SK-N-SH treated with all-trans-retinoic acid at 6 μM for 48 hours (cell line): ENCODE measurements around the gene SLC25A42.

ENCODE experiments used
- ATAC-seq: fragments of 200-7000 bp; cut with Tn5 transposase; 3 replicates; pipeline ENCODE4 v1.9.1; 2020; ENCODE audit warnings: mild to moderate bottlenecking, moderate library complexity
- ARNTL ChIP-seq: fragments of 450-650 bp; formaldehyde crosslinking; IDR thresholded peaks from 2 replicates; pipeline ENCODE4 v1.5.0; 2020; ENCODE audit warnings: low read depth, mild to moderate bottlenecking, moderate library complexity, borderline replicate concordance
- BACH2 ChIP-seq: fragments of 250-450 bp; sonication (Bioruptor Pico); IDR thresholded peaks from 2 replicates; pipeline ENCODE4 v1.9.0; 2021; ENCODE audit warnings: mild to moderate bottlenecking, borderline replicate concordance
- CSDC2 ChIP-seq: fragments of 250-450 bp; sonication (Bioruptor Pico); IDR thresholded peaks from 2 replicates; pipeline ENCODE4 v1.5.0; 2020; ENCODE audit warnings: mild to moderate bottlenecking, moderate library complexity
- GLIS3 ChIP-seq: fragments of 250-450 bp; sonication (Bioruptor Pico); IDR thresholded peaks from 2 replicates; pipeline ENCODE4 v1.5.0; 2020; ENCODE audit warnings: mild to moderate bottlenecking, moderate library complexity
- ISL1 ChIP-seq: fragments of 250-450 bp; sonication (Bioruptor Pico); IDR thresholded peaks from 2 replicates; pipeline ENCODE4 v2.1.2; 2022; ENCODE audit warnings: mild to moderate bottlenecking, moderate library complexity
- OSR1 ChIP-seq: fragments of 250-450 bp; sonication (Bioruptor Pico); IDR thresholded peaks from 2 replicates; pipeline ENCODE4 v1.8.0; 2022; ENCODE audit warnings: moderate library complexity, mild to moderate bottlenecking, inconsistent platforms
- PPARA ChIP-seq: fragments of 250-450 bp; sonication (Bioruptor Pico); IDR thresholded peaks from 2 replicates; pipeline ENCODE4 v1.5.0; 2020; ENCODE audit warnings: mild to moderate bottlenecking, borderline replicate concordance
- RARB ChIP-seq: fragments of 250-450 bp; sonication (Bioruptor Pico); IDR thresholded peaks from 2 replicates; pipeline ENCODE4 v1.8.0; 2021; ENCODE audit warnings: mild to moderate bottlenecking, moderate library complexity
- TCF4 ChIP-seq: fragments of 250-450 bp; sonication (Bioruptor Pico); IDR thresholded peaks from 2 replicates; pipeline ENCODE4 v1.8.0; 2021; ENCODE audit warnings: mild to moderate bottlenecking, moderate library complexity, borderline replicate concordance
- TOX ChIP-seq: fragments of 250-450 bp; sonication (Bioruptor Pico); IDR thresholded peaks from 2 replicates; pipeline ENCODE4 v1.8.0; 2021; ENCODE audit warnings: mild to moderate bottlenecking, moderate library complexity, borderline replicate concordance
- TSHZ2 ChIP-seq: fragments of 250-450 bp; sonication (Bioruptor Pico); IDR thresholded peaks from 2 replicates; pipeline ENCODE4 v1.5.0; 2020; ENCODE audit warnings: mild to moderate bottlenecking, moderate library complexity
- ZFP3 ChIP-seq: fragments of 250-450 bp; sonication (Bioruptor Pico); IDR thresholded peaks from 2 replicates; pipeline ENCODE4 v1.5.0; 2020; ENCODE audit warnings: mild to moderate bottlenecking, moderate library complexity
- ZFP30 ChIP-seq: fragments of 450-650 bp; formaldehyde crosslinking; IDR thresholded peaks from 2 replicates; pipeline ENCODE4 v1.5.0; 2022; ENCODE audit warnings: mild to moderate bottlenecking, moderate library complexity
- ZNF565 ChIP-seq: fragments of 450-650 bp; formaldehyde crosslinking; conservative IDR thresholded peaks from 2 replicates; pipeline ENCODE4 v1.5.0; 2020; ENCODE audit warnings: low read depth, mild to moderate bottlenecking, moderate library complexity
- ZNF70 ChIP-seq: fragments of 450-650 bp; formaldehyde crosslinking; IDR thresholded peaks from 2 replicates; pipeline ENCODE4 v1.5.0; 2020; ENCODE audit warnings: mild to moderate bottlenecking, moderate library complexity
- ZNF8 ChIP-seq: fragments of 450-650 bp; formaldehyde crosslinking; IDR thresholded peaks from 2 replicates; pipeline ENCODE4 v1.5.0; 2020; ENCODE audit warnings: mild to moderate bottlenecking, moderate library complexity
- TF ChIP-seq, protein P1 (sequence below): fragments of 250-450 bp; sonication (Bioruptor Pico); IDR thresholded peaks from 2 replicates; pipeline ENCODE4 v1.8.0; 2021; ENCODE audit warnings: low read depth, mild to moderate bottlenecking, moderate library complexity, borderline replicate concordance
- TF ChIP-seq, protein P2 (sequence below): fragments of 250-450 bp; sonication (Bioruptor Pico); IDR thresholded peaks from 2 replicates; pipeline ENCODE4 v1.5.1; 2020; ENCODE audit warnings: low read depth, mild to moderate bottlenecking, moderate library complexity

SLC25A42 gene

GRCh38 chr19:19078801-19079200 lies 15.0 kb downstream of the SLC25A42 start (continued):
- TF ChIP-seq, protein P1, sequence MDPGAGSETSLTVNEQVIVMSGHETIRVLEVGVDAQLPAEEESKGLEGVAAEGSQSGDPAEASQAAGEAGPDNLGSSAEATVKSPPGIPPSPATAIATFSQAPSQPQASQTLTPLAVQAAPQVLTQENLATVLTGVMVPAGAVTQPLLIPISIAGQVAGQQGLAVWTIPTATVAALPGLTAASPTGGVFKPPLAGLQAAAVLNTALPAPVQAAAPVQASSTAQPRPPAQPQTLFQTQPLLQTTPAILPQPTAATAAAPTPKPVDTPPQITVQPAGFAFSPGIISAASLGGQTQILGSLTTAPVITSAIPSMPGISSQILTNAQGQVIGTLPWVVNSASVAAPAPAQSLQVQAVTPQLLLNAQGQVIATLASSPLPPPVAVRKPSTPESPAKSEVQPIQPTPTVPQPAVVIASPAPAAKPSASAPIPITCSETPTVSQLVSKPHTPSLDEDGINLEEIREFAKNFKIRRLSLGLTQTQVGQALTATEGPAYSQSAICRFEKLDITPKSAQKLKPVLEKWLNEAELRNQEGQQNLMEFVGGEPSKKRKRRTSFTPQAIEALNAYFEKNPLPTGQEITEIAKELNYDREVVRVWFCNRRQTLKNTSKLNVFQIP = no peak
- TF ChIP-seq ZFP3 (CRISPR knock-in tag) = no peak
- TF ChIP-seq OSR1 (CRISPR knock-in tag) = no peak
- TF ChIP-seq TSHZ2 (CRISPR knock-in tag) = no peak
- no peak for TF ChIP-seq TCF4 (CRISPR knock-in tag)
- TF ChIP-seq, protein P2, sequence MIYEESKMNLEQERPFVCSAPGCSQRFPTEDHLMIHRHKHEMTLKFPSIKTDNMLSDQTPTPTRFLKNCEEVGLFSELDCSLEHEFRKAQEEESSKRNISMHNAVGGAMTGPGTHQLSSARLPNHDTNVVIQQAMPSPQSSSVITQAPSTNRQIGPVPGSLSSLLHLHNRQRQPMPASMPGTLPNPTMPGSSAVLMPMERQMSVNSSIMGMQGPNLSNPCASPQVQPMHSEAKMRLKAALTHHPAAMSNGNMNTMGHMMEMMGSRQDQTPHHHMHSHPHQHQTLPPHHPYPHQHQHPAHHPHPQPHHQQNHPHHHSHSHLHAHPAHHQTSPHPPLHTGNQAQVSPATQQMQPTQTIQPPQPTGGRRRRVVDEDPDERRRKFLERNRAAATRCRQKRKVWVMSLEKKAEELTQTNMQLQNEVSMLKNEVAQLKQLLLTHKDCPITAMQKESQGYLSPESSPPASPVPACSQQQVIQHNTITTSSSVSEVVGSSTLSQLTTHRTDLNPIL (CRISPR knock-in tag) = no peak
- TF ChIP-seq ZFP30 (CRISPR knock-in tag) = no peak

DNA sequence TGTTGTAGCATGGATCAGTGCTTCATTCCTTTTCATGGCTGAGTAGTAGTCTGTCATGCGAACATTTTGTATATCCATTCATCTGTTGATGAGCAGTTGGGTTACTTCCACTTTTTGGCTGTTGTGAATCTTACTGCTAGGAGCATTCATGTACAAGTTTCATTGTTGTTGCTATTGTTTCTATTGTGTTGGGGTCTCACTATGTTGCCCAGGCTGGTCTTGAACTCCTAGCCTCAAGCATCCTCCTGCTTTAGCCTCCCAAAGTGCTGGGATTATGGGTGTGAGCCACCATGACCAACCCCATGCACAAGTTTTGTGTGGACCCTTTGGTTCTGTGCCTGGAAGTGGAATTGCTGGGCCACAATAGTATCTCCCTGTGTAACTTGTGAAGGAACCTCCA lies 15.8 kb downstream of the SLC25A42 start:
- TF ChIP-seq OSR1 (CRISPR knock-in tag) = no peak
- no peak for TF ChIP-seq ARNTL (CRISPR knock-in tag)
- no peak for TF ChIP-seq TOX (CRISPR knock-in tag)
- TF ChIP-seq, protein P1 = no peak
- TF ChIP-seq, all 23 proteins: peak for 0
- no peak for ATAC-seq

DNA sequence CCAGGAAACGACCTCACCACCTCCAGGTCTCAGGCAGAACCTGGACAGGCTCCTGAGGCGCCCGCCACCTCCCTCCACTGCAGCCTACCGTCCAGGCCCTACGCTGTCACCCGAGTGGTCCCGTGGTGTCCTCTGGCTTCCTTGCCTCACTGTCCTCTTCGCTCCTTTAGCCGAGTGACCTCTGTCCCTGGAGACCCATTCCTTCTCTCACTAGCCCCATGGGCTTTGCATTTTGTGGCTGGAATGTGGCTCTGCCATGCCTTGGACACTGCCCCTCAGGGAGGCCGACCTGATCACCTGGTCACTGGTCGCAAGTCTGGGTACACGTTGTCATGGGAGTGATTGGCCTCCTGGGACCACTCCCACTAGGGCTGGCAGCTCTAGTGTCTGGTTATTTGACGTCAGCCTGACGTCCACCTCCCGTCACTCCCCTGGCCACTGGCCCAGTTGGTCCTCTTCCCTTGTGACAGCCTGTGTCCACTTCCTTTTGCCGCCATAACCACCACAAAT lies 17.9 kb downstream of the SLC25A42 start:
- no peak for TF ChIP-seq TSHZ2 (CRISPR knock-in tag)
- no peak for TF ChIP-seq BACH2 (CRISPR knock-in tag)
- TF ChIP-seq TOX (CRISPR knock-in tag) = no peak
- TF ChIP-seq ZNF8 (CRISPR knock-in tag) = no peak
- TF ChIP-seq ZNF70 (CRISPR knock-in tag) = no peak
- TF ChIP-seq, protein P2 (CRISPR knock-in tag) = no peak
- no peak for TF ChIP-seq RARB (CRISPR knock-in tag)
- TF ChIP-seq TCF4 (CRISPR knock-in tag) = no peak
- TF ChIP-seq GLIS3 (CRISPR knock-in tag) = no peak
- no peak for TF ChIP-seq PPARA (CRISPR knock-in tag)
- TF ChIP-seq, protein P1 = no peak
- no peak for TF ChIP-seq ZNF565 (CRISPR knock-in tag)
- no peak for TF ChIP-seq ISL1 (CRISPR knock-in tag)
- TF ChIP-seq CSDC2 = no peak
- no peak for TF ChIP-seq OSR1 (CRISPR knock-in tag)
- ATAC-seq = no peak
